GM21619 (cell line): ENCODE measurements around the gene SCFD2.
"Not testable (repeated sequence)": the region's sequence is repeated elsewhere in the genome, so short reads cannot be mapped to it uniquely, and the experiment has no call there.

Experiments
- ATAC-seq: cut with Tn5 transposase; IDR thresholded peaks from one replicate; pipeline ENCODE4 v1.9.1; 2021; ENCODE audit not compliant: unreplicated experiment

The SCFD2 gene

GRCh38 chr4:53194727-53195126 lies 171.1 kb downstream of the SCFD2 start:
- ATAC-seq = no peak

DNA sequence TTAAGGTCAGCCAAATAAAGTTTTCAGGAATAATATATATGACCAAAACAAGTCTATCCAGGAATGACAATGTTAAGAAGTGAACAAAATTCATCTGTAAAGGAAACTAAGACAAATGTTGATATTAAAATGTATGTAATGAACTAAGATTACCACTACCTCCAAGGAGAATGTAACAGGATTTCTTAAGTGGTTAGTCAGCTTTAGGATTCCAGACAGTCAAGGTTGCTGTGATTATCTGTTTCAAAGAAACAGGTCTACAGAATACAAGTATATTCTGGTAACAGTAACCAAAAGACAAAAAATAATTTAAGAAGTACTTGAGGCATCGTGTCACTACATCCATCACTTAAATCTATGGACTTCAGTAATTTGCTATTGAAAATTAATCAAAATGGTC lies 172.8 kb downstream of the SCFD2 start:
- no peak for ATAC-seq

GRCh38 chr4:53192496-53192895 lies 173.4 kb downstream of the SCFD2 start:
- no peak for ATAC-seq

DNA sequence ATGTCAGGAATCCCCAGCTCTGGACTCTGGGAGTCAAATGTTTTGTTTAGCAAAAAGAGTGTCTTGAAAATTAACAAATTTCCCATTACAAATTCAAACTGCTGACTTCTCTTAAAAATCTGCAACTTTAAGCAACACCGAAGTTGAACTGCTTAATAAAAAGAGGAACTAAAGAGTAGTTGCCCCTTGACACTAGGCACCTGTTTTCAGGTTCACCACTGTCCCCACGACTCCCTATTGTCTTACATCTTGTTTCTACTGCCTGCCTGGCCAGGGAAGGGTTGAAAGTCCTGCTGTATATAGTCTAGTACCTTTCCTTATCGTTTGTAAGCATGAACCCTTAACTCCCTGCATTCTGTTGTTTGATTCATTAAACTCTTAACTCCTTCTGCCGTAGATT lies 173.9 kb downstream of the SCFD2 start:
- ATAC-seq = no peak

DNA sequence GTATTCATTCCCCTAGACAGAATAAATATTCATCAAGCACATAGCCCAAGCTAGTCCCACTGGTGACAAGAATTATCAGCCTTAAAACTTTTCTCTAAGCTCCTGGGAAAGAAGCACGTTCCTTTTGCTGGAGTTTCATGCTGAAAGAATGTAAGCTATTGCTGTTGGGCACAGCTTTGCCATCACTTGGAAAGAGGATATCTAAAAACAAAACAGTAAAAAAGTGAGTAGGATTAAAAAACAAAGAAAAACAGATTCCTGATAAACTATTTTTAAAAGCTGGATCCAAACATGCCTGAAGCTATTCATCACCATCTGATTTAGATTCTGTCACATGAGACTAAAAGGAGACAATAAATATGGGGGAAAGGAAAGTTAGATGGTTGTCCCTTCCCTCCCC lies 176.8 kb downstream of the SCFD2 start:
- ATAC-seq = no peak

- ATAC-seq = no peak
Observed at GRCh38 chr4:53186714-53187358, 179.0 kb downstream of the SCFD2 start.

GRCh38 chr4:53185869-53186585 lies 179.8 kb downstream of the SCFD2 start:
- no peak for ATAC-seq

- ATAC-seq = no peak
Observed at GRCh38 chr4:53183754-53184153, 182.1 kb downstream of the SCFD2 start.

DNA sequence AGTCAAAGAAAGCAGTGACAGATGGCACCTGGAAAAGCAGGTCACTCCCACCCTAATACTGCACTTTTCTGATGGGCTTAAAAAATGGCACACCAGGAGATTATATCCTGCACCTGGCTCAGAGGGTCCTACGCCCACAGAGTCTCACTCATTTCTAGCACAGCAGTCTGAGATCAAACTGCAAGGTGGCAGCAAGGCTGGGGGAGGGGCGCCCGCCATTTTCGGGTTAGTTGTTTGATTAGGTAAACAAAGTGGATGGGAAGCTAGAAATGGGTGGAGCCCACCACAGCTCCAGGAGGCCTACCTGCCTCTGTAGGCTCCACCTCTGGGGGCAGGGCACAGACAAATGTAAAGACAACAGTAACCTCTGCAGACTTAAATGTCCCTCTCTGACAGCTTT lies 188.1 kb downstream of the SCFD2 start:
- not testable (repeated sequence) for ATAC-seq

GRCh38 chr4:53175640-53176039 lies 190.2 kb downstream of the SCFD2 start:
- ATAC-seq = no peak

GRCh38 chr4:53174823-53175222 lies 191.0 kb downstream of the SCFD2 start:
- ATAC-seq = no peak

DNA sequence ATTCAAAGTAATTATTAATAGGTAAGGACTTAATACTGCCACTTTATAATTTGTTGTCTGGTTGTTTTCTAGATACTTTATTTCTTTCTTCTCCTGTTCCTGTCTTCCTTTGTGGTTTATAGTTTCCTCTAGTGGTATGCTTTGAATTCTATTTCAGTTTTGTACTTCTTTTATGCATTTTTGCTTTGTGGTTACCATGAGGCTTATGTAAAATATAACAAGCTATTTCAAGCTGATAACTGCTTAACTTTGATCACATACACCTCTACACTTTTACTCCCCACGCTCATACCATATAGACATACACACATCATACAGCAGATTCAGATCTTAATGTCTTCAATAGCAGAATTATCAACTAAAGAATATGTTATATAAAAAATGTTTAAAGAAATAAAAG lies 192.3 kb downstream of the SCFD2 start:
- no peak for ATAC-seq

DNA sequence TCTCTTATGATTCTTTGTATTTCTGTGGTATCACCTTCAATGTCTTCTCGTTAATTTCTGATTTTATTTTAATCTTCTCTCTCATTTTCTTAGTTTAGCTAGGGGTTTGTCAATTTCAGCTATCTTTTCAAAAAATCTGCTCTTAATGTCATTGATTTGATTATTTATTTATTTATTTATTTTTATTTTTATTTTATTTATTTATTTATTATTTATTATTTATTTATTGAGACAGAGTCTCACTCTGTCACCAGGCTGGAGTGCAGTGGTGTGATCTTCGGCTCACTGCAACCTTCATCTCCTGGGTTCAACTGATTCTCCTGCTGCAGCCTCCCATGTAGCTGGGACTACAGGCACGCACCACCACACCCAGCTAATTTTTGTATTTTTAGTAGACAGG lies 194.1 kb downstream of the SCFD2 start:
- no peak for ATAC-seq

DNA sequence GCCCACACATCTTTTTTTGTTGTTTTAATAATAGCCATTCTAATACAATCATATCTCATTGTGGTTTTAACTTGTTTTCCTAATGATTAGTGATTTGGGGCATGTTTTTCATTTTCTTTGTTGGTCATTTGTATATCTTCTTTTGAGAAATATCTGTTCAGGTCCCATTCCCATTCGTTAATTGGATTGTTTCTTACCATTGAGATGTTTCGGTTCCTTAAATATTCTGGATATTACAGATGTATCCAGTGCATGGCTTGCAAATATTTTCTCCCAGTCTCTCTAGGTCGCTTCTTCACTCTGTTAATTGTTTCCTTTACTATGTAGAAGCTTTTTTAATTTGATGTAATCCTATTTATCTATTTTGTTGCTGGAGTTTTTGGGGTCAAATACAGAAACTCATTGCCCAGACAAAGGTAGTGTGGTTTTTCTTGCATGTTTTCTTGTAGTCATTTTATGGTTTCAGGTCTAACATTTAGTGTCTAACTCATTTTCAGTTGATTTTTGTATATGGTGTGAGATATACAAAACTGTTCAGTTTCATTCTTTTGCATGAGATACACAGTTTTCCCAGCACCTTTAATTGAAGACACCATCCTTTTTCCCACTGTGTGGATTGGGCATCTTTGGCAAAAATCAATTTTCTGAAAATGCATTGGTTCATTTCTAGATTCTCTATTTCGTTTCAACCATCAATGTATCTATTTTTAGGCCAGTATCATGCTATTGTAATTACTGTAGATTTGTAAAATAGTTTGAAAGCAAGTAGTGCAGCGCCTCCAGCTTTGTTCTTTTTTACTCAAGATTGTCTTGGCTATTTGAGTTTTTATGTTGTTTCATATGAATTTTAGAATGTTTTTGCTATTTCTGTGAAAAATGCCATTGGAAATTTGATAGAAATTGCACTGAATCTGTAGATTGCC lies 195.9 kb downstream of the SCFD2 start:
- no peak for ATAC-seq

- ATAC-seq = no peak
Observed at GRCh38 chr4:53168228-53168627, 197.6 kb downstream of the SCFD2 start.

GRCh38 chr4:53162969-53163368 lies 202.9 kb downstream of the SCFD2 start:
- ATAC-seq = no peak

GRCh38 chr4:53161787-53162433 lies 204.0 kb downstream of the SCFD2 start:
- no peak for ATAC-seq

GRCh38 chr4:53161051-53161786 lies 204.6 kb downstream of the SCFD2 start:
- no peak for ATAC-seq

DNA sequence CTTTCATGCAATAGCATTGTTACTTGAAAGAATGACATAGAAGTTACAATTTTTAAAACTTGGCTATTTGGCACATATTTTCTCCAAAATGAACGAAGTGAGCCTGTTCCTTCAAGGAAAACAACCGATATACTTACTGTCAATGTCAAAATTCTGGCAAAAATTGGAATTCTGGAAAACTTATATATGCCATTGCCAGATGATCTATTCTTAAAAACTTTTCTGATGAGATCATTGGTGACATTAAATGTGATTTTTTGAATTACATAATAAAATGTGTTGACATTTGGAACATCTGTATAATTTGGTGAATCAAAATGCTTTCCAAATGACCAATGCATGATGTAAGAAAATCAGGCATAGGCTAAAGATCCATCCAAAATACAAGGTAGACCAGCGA lies 209.0 kb downstream of the SCFD2 start:
- ATAC-seq = no peak

GRCh38 chr4:53152467-53152866 lies 213.4 kb downstream of the SCFD2 start:
- no peak for ATAC-seq

- ATAC-seq = no peak
Observed at GRCh38 chr4:53151489-53151788, 214.4 kb downstream of the SCFD2 start.
